ENCODE measurements around the gene PRKCB. TPM values are rescaled to one million over a fixed set of nuclear protein-coding genes. Genes with fewer than 3 reads are reported as not detected.

PRKCB gene
- polyA plus RNA-seq, 1 donor (not counting 4 experiments of a cell fraction or from before 2014, with no cell fraction given): 0.18 TPM

DNA sequence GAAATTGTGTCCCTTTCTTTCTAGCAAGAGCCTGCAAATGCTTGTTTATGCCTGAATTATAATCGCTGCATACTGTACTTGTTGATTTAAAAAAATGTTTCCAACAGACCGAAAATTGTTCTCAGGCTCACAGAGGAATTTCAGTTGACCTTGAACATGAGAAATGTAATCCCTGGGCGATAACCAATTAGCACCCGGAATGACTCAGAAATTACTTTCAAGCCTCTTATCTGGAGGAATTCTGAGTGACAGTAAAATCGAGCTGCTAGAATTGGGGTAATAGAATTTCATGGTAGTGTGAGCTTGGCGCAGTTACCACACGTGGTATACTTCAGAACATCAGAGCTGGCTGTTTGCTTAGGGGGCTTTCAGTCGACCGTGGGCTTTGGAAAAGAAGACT, 281.2 kb downstream of the PRKCB start:
- dilution Hi-C loops (cut with MboI; ENCODE audit: extremely low pct_ligation_motif_present, low sequenced_read_pairs): no loop called here
- no peak for TF ChIP-seq EZH2 (IDR thresholded peaks at IDR 0.05; ENCODE audit: low read length)
- TF ChIP-seq, protein P1, sequence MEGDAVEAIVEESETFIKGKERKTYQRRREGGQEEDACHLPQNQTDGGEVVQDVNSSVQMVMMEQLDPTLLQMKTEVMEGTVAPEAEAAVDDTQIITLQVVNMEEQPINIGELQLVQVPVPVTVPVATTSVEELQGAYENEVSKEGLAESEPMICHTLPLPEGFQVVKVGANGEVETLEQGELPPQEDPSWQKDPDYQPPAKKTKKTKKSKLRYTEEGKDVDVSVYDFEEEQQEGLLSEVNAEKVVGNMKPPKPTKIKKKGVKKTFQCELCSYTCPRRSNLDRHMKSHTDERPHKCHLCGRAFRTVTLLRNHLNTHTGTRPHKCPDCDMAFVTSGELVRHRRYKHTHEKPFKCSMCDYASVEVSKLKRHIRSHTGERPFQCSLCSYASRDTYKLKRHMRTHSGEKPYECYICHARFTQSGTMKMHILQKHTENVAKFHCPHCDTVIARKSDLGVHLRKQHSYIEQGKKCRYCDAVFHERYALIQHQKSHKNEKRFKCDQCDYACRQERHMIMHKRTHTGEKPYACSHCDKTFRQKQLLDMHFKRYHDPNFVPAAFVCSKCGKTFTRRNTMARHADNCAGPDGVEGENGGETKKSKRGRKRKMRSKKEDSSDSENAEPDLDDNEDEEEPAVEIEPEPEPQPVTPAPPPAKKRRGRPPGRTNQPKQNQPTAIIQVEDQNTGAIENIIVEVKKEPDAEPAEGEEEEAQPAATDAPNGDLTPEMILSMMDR (optimal IDR thresholded peaks at IDR 0.05 in 1 of 3, IDR thresholded peaks at IDR 0.05 in 1 of 3, conservative IDR thresholded peaks at IDR 0.05 in 1 of 3; ENCODE audit: extremely low read depth in 1 of 3, insufficient read depth in 2 of 3, low read length in 3 of 3): no peak
- Histone ChIP-seq H3K9me3 (ENCODE audit: control insufficient read depth, low read depth, low read length) (no peaks in the 10 kb centered on the region), H3K79me2 (ENCODE audit: control insufficient read depth, insufficient read depth, low read length) (no peaks in the 10 kb centered on the region), H3K4me1 (ENCODE audit: control insufficient read depth, extremely low read depth, insufficient read depth, low read length) (no peaks in the 10 kb centered on the region), H3K4me2 (ENCODE audit: control insufficient read depth, extremely low read depth, insufficient read depth, low read depth, low read length) (no peak overlapping the region), H3K9me1 (ENCODE audit: control insufficient read depth, extremely low read depth, insufficient read depth, low read length) (no peaks in the 10 kb centered on the region), H2AFZ (ENCODE audit: control insufficient read depth, low read length) (no peak overlapping the region), H3K36me3 (ENCODE audit: control insufficient read depth in 2 of 2, extremely low read depth in 1 of 2, insufficient read depth in 2 of 2, low read length in 2 of 2) (no peaks in the 10 kb centered on the region), H4K20me1 (ENCODE audit: control insufficient read depth, extremely low read depth, insufficient read depth, low read length) (no peaks in the 10 kb centered on the region), H3K4me3 (ENCODE audit: control insufficient read depth in 2 of 3, extremely low read depth in 1 of 3, insufficient read depth in 2 of 3, low read depth in 1 of 3, low read length in 3 of 3) (no peak overlapping the region), H3K9ac (ENCODE audit: control insufficient read depth, extremely low read depth, insufficient read depth, low read length) (no peak overlapping the region), H3K27ac (ENCODE audit: control insufficient read depth, insufficient read depth, low read length) (no peak overlapping the region), H3K27me3 (ENCODE audit: control insufficient read depth, extremely low read depth, insufficient read depth, low read length) (no peaks in the 10 kb centered on the region)
- DNase-seq (ENCODE audit: low read depth, low spot score) (no peak), FAIRE-seq (no peak)

DNA sequence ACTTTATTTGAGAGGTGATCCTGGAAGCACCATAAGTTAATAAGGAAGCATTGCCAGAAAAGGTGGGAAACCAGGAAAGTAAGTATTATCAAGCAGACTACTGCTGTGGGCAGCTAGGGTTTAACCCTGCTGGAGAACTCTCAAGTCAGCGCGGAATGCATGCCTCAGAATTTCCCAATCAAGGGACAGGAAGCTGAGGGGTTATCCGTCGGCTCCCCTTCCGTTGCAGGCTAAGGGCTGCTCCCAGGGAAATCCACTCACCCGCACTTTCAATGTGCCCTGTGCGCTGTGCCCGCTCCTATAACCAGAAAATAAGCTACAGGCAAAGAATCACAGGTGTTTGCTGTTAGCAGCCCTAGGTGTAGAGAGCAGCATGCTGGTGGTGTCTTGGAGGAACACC, 281.9 kb downstream of the PRKCB start:
- Histone ChIP-seq H3K4me1 (ENCODE audit: control insufficient read depth, extremely low read depth, insufficient read depth, low read length) (no peaks in the 10 kb centered on the region), H3K79me2 (ENCODE audit: control insufficient read depth, insufficient read depth, low read length) (no peaks in the 10 kb centered on the region), H2AFZ (ENCODE audit: control insufficient read depth, low read length) (no peak overlapping the region), H4K20me1 (ENCODE audit: control insufficient read depth, extremely low read depth, insufficient read depth, low read length) (no peaks in the 10 kb centered on the region), H3K27me3 (ENCODE audit: control insufficient read depth, extremely low read depth, insufficient read depth, low read length) (no peaks in the 10 kb centered on the region), H3K9ac (ENCODE audit: control insufficient read depth, extremely low read depth, insufficient read depth, low read length) (no peak overlapping the region), H3K4me3 (ENCODE audit: control insufficient read depth in 2 of 3, extremely low read depth in 1 of 3, insufficient read depth in 2 of 3, low read depth in 1 of 3, low read length in 3 of 3) (no peak overlapping the region), H3K4me2 (ENCODE audit: control insufficient read depth, extremely low read depth, insufficient read depth, low read depth, low read length) (no peak overlapping the region), H3K36me3 (ENCODE audit: control insufficient read depth in 2 of 2, extremely low read depth in 1 of 2, insufficient read depth in 2 of 2, low read length in 2 of 2) (no peaks in the 10 kb centered on the region), H3K9me3 (ENCODE audit: control insufficient read depth, low read depth, low read length) (no peaks in the 10 kb centered on the region), H3K9me1 (ENCODE audit: control insufficient read depth, extremely low read depth, insufficient read depth, low read length) (no peaks in the 10 kb centered on the region), H3K27ac (ENCODE audit: control insufficient read depth, insufficient read depth, low read length) (no peak overlapping the region)
- DNase-seq (ENCODE audit: low read depth, low spot score) (no peak), FAIRE-seq (no peak)
- dilution Hi-C loops (cut with MboI; ENCODE audit: extremely low pct_ligation_motif_present, low sequenced_read_pairs): no loop called here
- TF ChIP-seq EZH2 (IDR thresholded peaks at IDR 0.05; ENCODE audit: low read length): no peak
- TF ChIP-seq, protein P1 (optimal IDR thresholded peaks at IDR 0.05 in 1 of 3, IDR thresholded peaks at IDR 0.05 in 1 of 3, conservative IDR thresholded peaks at IDR 0.05 in 1 of 3; ENCODE audit: extremely low read depth in 1 of 3, insufficient read depth in 2 of 3, low read length in 3 of 3): no peak

All from keratinocyte (primary cell).